ENCODE results near the gene SLC26A8.
A peak's percentile ranks its signal among the peaks of the same experiment; 100 is the strongest.
"Not testable (repeated sequence)": the region's sequence is repeated elsewhere in the genome, so short reads cannot be mapped to it uniquely, and the experiment has no call there.

The SLC26A8 gene

DNA sequence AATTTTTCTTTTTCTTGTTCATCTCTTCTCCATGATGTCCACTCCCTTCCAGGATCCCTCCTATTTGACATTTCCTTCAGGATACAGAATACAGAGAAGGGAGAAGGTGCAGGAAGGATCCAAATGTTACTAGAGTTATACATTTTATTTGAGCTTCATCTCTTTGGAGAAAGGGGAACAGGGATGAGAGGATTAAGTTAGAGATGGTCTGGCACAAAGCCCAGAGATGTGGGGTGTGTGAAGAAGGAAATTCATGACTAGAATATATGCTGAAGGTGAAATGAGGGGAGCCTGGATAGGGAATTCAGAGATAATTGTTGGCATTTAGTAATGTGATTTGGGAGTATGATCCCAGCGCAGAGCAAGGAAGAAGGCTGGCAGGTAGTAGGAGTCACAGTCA is 81.1 kb downstream of the SLC26A8 start:
- no peak for DNase-seq (ENCODE audit: low spot score)

DNA sequence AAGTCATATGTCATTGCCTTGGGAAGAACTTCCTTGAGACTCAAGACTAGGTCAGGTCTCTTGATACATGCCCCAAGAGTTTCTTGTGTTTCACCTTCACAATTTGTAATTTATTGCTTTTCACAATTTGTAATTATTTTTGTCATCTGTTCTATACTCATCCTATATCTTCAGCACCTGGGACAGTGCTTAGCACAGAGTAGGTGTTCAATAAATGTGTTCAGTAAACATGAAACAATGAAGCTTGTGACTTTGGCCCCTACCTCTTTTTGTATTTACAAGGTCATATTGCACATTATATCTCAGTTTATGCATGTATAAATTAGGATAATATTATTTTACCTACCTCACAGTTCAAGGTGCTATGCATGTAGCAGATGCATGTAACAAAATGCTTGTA is 82.1 kb downstream of the SLC26A8 start:
- no peak for DNase-seq (ENCODE audit: low spot score)

DNA sequence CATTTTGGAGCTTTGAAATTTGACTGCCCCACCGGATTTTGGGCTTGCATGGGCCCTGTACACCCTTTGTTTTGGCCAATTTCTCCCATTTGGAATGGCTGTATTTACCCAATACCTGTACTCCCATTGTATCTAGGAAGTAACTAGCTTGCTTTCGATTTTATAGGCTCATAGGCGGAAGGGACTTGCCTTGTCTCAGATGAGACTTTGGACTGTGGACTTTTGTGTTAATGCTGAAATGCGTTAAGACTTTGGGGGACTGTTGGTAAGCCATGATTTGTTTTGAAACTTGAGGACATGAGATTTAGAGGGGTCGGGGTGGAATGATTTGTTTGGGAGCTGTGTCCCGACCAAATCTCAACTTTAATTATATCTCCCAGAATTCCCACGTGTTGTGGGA is 83.3 kb downstream of the SLC26A8 start:
- not testable (repeated sequence) for DNase-seq (ENCODE audit: low spot score)

DNA sequence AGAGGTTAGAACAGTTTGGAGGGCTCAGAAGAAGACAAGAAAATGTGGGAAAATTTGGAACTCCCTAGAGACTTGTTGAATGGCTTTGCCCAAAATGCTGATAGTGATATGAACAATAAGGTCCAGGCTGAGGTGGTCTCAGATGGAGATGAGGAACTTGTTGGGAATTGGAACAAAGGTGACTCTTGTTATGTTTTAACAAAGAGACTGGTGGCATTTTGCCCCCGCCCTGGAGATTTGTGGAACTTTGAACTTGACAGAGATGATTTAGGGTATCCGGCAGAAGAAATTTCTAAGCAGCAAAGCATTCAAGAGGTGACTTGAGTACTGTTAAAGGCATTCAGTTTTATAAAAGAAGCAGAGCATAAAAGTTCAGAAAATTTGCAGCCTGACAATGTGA is 84.4 kb downstream of the SLC26A8 start:
- not testable (repeated sequence) for DNase-seq (ENCODE audit: low spot score)

DNA sequence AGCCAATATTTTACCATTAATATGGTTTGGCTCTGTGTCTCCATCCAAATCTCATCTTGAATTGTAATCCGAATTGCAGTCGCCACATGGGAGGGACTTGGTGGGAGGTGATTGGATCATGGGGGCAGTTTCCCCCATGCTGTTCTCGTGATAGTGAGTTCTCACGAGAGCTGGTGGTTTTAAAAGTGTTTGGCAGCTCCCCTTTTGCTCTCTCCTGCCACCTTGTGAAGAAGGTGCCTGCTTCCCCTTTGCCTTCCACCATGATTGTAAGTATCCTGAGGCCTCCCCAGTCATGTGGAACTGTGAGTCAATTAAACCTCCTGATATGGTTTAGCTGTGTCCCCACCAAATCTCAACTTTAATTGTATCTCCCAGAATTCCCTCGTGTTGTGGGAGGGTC is 85.2 kb downstream of the SLC26A8 start:
- not testable (repeated sequence) for DNase-seq (ENCODE audit: low spot score)

DNA sequence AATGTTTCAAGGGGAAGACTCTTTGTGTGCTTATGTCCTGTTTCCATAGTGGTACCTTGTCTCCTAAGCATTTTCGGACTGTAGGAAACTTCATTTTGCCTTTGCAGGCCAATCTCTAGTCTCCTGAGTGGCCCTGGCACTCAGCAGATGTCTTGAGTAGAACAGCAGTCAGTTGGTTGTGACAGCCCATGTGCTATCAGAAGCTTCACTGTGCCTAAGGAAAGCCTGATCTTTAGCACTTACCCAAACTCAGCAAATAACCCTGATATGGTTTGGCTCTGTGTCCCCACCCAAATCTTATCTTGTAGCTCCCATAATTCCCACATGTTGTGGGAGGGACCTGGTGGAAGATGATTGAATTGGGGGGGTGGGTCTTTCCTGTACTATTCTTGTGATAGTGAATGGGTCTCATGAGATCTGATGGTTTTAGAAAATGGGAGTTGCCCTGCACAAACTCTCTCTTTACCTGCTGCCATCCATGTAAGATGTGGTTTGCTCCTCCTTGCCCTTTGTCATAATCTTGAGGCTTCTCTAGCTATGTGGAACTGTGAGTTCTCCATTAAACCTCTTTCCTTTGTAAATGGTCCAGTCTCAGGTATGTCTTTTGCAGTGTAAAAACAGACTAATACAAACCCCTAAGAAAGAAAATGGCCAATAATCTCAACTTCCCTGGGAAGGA is 87.6 kb downstream of the SLC26A8 start:
- DNase-seq (ENCODE audit: low spot score) = no peak

DNA sequence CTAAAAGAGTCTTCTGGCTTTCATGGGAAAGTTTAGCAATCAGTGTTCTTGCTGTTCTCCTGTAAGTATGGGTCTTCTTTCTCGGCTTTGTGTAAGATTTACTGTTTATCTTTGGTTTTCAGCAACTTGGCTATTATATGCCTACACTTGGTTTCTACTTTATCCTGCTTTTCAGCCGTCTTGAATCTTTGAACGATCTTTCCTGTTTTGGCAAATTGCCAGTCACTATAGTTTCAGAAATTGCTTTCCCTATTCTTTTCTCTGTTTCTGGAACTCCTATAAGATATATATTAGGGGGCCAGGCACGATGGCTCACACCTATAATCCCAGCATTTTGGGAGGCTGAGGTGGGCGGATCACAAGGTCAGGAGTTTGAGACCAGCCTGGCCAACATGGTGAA is 89.0 kb downstream of the SLC26A8 start:
- no peak for DNase-seq (ENCODE audit: low spot score)

DNA sequence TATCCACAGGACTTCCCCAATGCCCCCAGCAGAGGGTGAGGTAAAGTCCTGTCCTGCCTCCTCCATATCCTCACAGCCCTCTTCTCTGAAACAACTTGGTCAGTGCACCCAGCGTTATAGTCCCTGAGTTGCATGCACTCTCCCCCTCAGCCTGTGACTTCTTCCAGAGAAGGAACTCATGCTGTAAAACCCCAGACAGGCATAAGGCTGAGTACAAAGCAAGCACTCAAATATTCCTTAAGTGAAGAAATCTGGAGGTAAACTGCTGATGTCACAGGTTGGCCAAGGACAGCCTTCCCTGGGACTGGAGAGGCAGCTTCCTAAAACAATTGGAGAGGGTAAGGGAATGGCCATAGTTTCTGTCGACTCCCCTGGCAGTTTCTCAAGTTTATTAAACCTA is 90.6 kb downstream of the SLC26A8 start:
- no peak for DNase-seq (ENCODE audit: low spot score)

DNA sequence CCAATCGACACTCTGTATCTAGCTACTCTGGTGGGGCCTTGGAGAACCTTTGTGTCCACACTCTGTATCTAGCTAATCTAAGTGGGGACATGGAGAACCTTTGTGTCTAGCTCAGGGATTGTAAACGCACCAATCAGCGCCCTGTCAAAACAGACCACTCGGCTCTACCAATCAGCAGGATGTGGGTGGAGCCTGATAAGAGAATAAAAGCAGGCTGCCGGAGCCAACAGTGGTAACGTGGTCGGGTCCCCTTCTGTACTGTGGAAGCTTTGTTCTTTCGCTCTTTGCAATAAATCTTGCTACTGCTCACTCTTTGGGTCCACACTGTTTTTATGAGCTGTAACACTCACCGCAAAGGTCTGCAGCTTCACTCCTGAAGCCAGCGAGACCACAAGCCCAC is 92.6 kb downstream of the SLC26A8 start:
- DNase-seq (ENCODE audit: low spot score) = not testable (repeated sequence)

DNA sequence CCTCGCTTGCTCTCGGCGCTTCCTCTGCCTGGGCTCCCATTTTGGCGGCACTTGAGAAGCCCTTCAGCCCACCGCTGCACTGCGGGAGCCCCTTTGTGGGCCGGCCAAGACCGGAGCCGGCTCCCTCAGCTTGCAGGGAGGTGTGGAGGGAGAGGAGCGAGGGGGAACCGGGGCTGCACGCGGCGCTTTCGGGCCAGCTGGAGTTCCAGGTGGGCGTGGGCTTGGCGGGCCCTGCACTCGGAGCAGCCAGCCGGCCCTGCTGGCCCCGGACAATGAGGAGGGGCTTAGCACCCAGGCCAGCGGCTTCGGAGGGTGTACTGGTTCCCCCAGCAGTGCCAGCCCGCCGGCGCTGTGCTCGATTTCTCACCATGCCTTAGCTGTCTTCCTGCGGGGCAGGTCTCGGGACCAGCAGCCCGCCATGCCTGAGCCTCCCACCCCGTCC is 93.3 kb downstream of the SLC26A8 start:
- DNase-seq (ENCODE audit: low spot score) = no peak

DNA sequence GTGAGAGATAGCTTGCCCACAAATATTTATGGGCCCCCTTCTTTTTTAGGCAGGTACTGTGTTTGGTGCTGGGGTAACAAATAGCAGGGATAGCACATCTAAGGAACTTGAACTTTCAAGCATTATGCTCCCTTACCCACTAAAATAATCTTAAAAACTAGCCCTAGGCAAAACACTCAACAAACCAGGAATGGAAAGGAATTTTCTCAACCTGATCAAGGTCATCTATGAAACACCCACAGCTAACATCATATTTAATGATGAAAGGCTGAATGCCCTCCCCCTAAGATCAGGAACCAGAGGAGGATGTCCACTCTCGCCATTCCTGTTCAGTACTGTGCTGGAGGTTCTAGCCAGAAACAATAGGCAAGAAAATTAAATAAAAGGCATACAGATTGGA is 94.8 kb downstream of the SLC26A8 start:
- no peak for DNase-seq (ENCODE audit: low spot score)

DNA sequence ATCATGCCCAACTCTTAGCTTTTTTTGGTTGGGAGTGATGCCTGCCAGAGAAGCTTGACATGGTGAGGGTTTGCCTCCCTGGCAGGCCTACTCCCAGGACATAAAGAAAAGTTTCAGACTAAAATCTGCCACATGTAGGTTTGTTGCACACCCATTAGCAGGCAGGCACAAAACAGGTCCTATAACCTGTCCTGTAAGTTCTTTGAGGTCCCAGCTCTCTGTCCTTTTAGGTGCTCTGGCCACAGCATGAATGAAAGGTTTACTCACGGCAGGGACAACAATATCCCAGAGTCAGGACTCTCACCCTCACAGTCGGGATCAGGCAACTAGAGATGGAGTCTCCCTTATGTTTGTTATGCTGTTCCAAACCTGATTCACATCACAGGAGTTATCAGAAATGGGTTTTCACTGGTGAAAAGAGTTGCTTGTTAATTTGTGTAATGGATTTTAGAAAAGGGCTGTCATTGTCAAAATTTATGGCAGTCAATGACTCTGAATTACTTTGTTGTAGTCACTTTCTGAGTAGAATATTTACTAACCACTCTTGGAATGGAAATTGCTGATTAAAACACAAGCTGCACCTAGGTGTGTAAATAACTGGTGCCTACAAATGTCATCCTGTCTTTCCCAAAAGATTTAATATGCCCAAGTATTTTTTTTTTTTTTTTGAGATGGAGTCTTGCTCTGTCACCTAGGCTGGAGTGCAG is 97.8 kb downstream of the SLC26A8 start:
- DNase-seq (ENCODE audit: low spot score) = no peak

DNA sequence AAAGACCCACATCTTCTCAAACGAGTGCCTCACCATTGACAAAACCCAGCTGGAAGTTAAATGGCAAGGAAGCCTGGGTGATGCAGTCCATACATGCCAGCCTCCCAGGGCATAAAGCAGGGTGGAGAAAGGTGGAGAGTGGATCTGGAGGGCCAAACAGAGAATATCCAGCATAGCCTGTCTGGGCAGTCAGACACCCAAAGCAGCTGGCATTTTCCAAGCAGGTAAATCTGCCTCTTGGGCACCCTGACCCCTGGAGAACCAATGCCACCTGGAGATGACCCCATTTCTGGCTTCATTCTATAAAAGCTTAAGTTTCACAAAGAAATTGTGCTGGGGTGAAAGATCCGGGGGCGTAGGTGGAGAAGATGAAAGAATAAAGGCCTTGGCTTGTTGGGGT is 98.5 kb downstream of the SLC26A8 start:
- no peak for DNase-seq (ENCODE audit: low spot score)

DNA sequence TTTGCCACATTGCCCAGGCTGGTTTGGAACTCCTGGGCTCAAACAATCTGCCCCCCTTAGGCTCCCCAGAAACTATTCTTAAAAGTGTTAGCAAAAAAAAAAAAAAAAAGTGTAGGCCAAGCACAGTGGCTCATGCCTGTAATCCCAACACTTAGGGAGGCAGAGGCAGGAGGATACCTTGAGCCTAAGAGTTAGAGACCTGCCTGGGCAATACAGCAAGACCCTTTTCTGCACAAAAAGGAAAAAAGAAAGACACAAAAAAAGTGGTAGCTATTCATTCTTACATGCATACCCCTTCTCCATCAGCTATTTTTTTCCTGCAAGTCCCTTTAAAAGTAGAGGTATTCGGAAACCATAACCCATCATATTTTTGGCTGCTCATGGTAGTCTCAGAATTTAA is 100.3 kb downstream of the SLC26A8 start:
- no peak for DNase-seq (ENCODE audit: low spot score)

DNA sequence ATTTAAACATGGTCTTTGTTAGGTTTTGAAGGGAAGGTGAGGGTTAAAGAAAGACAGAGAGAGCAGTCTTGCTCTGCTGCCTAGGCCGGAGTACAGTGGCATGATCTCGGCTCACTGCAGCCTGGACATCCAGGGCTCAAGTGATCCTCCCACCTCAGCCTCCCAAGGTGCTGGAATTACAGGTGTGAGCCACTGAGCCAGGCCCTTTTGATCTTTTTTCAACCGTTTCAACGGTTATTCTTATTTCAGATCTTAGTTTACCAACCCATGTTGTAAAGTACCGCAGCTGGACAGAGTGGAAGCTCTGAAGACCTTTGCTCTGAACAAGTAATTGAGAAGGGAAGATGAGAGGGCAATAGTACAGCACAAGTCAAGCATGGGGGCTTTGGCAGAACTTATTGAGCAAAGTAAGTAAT is 102.3 kb downstream of the SLC26A8 start:
- no peak for DNase-seq (ENCODE audit: low spot score)

DNA sequence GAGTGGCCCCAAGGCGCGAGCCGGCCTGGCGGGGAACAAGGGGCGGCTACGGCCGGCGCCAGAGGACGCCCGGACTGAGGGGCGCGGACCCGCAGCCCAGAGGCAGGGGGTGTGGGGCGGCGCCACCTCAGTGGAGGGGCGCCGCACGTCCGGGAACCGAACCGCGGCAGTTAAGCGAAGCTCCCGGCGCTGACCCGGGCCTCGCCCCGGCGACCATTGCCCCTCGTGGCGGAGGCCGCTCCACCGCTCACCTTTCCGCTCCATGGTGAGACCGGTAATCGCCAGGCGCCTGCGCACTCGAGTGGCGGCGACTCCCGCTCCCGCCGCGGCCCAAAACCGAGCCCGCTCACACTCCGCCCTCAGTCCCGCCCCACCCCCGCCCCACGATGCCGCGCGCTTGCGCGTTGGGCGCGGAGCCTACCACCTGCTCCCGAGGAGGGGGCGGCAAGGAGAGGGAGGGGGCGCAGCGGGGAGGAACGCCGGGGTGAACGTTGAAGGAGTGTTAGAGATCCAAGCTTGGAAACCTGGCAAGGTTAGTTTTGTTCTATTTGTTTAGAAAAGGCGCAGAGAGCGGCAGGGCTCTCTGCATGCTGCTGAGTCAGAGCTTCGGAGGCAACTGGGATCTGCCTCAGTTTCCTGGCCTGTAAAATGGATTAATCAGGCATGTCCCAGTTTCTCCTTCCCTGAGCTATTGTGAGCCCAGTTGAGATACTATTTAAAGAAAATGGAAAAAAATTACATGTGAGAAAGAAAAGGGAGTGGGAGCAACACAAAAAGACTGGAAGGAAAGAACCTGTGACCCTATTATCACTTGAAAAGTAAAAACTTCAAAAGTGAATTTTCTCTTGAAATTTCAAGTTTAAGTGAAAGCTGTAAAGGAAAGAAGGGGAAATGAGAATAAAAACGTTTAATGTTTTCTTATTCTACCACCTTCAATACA is 103.4 kb downstream of the SLC26A8 start, which contains the start of gene SRPK1:
TSS of gene SRPK1 (minus strand) at position 306 of the 940 bp plus-strand sequence. CDS start at position 264, 42 bp downstream.
- peak; percentile 86 for DNase-seq (ENCODE audit: low spot score)

DNA sequence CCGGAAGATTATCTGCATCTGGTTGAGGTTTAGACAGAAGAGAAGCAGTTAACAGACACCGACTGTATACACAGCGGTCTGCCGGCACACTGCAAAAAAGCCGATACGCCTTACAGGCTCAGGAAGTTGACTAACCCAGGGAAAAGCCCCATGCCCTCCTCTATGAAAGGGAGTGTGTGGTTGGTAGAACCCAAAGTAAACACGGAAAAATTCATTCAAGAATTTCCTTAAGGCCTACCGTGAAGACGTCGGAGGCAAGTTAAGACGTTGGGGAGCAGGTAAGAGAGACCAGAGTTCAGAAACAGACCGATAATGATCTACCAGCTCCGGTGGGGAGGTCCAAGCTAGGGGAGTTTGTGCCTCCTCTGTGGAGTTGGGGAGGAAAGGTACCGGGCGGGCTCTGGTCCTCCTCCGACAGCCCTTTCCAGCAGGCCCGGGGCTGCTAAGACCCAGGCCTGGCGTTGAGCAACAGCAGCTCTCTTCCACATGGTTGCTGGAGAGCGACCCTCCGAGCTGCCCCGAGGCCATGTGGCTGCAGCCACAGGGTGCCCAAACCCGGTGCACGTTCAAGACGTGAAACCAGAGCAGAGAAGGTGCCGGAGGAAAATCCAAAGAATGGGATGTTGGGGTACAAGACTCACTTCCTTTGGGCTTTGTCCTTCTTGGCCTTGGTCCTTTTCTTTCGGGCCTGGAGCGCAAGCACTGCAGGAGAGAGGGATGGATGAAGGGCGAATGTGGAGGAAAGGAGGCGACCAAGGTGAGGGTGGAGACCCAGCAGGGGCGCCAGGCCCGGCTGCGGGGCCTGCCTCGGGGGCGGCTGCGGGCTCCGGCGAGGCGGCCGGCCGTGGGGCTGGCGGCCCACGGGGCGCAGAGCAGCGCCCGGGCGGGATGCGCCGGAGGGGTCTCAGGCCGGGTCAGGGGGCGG is 104.4 kb downstream of the SLC26A8 start:
- peak; percentile 32 for DNase-seq (ENCODE audit: low spot score)

DNA sequence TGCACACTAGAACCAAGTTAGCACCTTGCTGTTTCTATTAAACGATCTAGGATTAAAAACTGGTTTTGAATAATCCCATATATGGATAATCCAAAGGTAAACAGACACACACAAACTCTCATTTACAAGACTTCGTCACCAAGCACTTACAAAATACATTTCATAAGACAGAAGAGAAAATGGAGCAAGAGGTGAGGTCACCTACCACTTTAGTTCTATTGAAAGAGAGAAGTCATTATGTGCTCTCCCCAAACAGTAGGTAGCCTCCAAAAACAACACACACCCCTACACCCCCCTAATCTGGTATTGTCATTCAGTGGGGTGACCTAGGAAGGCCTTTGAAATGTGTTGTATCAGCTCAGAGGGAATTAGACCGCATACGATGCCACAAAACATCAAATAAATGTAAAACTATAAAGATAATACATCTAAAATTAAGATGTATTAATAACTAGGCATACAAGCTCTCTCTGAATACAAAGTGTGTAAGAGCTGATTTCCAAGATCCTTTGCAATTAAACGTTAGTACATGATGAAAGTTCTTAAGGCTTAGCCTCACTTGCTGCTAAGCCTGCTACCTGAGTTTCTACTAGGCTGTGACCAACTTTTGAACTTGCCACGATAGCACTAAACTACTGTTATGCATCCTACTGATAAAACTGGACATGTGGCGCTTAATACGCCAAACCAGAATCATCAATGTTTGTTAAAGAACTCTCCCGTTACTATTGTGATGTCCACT is 105.2 kb downstream of the SLC26A8 start:
- peak; percentile 15 for DNase-seq (ENCODE audit: low spot score)

DNA sequence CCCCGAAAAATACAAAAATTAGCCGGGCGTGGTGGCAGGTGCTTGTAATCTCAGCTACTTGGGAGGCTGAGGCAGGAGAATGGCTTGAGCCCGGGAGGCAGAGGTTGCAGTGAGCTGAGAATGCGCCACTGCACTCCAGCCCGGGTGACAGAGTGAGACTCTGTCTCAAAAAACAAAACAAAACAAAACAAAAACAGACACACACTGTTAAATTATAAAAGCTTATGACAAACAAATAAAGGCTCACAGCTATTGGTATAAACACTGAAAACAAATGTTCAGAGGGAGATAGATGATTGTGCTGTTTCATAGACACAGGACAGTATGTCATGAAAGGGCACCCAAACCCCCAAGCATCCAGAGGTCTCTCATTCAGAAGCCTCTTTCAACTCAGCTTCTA is 107.5 kb downstream of the SLC26A8 start:
- not testable (repeated sequence) for DNase-seq (ENCODE audit: low spot score)

DNA sequence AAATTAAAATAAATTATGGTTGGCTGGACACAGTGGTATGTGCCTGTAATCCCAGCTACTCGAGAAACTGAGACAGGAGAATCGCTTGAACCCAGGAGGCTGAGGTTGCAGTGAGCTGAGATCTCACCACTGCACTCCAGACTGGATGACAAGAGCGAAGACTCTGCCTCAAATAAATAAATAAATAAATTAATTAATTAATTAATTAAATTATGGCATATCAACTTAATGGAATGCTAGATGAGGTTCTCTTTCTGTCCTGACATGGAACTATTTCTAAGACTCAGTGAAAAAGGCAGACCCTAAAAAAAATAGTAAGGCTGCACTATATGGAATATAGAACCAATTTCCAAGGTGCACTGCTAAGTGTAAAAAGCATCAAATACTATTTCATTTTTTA is 108.4 kb downstream of the SLC26A8 start:
- DNase-seq (ENCODE audit: low spot score) = no peak

DNA sequence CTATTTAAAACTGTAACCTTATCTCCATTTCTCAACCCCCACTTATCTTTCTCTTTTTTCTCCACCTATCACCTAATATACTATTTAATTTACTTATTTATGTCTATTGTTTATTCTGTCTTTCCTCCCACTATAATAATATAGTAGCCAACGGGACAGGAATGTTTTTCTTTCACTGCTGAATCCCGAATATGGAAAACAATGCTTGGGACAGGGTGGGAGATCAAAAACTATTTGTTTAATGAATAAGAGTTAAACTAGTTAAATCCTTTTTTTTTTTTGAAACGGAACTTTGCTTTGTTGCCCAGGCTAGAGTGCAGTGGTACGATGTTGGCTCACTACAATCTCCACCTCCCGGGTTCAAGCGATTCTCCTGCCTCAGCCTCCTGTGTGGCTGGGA is 109.9 kb downstream of the SLC26A8 start:
- no peak for DNase-seq (ENCODE audit: low spot score)
